Measurements from ENCODE around the gene BPNT1.

DNA sequence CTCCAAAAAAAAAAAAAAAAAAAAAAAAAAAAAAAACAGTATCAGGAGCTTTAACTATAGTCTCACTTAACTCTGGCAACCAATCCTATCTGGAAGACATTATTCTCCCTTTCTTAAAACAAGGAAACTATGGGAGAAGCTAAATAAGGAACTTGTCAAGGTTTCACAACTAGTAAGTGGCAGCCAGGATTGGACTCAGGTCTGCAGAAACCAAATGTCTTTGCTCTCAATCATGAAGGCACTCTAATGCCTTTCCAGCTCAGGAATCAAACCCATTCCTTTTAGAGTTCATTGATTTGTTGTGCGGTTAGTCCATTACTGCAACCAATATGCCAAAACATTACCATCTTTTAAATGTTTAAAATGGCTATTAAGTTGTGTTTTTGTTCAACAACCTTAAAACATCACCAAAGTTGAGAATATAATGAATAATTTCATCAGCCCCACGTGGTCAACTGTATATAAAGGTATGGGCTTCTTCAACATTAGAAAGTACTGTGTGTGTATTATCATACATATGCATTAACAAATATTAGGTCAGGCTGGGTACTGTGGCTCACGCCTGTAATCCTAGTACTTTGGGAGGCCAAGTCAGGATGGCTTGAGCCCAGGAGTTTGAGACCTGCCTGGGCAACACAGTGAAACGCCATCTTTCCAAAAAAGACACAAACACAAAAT, 44.8 kb downstream of the BPNT1 start:
- TF ChIP-seq, protein P1, sequence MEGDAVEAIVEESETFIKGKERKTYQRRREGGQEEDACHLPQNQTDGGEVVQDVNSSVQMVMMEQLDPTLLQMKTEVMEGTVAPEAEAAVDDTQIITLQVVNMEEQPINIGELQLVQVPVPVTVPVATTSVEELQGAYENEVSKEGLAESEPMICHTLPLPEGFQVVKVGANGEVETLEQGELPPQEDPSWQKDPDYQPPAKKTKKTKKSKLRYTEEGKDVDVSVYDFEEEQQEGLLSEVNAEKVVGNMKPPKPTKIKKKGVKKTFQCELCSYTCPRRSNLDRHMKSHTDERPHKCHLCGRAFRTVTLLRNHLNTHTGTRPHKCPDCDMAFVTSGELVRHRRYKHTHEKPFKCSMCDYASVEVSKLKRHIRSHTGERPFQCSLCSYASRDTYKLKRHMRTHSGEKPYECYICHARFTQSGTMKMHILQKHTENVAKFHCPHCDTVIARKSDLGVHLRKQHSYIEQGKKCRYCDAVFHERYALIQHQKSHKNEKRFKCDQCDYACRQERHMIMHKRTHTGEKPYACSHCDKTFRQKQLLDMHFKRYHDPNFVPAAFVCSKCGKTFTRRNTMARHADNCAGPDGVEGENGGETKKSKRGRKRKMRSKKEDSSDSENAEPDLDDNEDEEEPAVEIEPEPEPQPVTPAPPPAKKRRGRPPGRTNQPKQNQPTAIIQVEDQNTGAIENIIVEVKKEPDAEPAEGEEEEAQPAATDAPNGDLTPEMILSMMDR (IDR thresholded peaks at IDR 0.05) = no peak
- no peak for TF ChIP-seq POLR2A (IDR thresholded peaks at IDR 0.05)

Measured in body of pancreas (tissue), 4 donors.